IPS-15b (cell line): ENCODE results near the gene ATP8B3.

Experiments
- H3K27me3 ChIP-seq: one replicate; pipeline ENCODE4 v1.6.1; 2013; ENCODE audit warnings: low read length; ENCODE audit not compliant: control insufficient read depth, insufficient read depth
- H3K36me3 ChIP-seq: one replicate; pipeline ENCODE4 v1.6.1; 2013; ENCODE audit warnings: low read length; ENCODE audit not compliant: control insufficient read depth, insufficient read depth
- H3K4me1 ChIP-seq: one replicate; pipeline ENCODE4 v1.6.1; 2013; ENCODE audit warnings: mild to moderate bottlenecking, low read length; ENCODE audit not compliant: control insufficient read depth, insufficient read depth
- H3K4me3 ChIP-seq: one replicate; pipeline ENCODE4 v1.5.1; 2013; ENCODE audit warnings: low read depth, low read length
- H3K9ac ChIP-seq: one replicate; pipeline ENCODE4 v1.6.1; 2013; ENCODE audit warnings: low read depth, mild to moderate bottlenecking, low read length
- H3K9me3 ChIP-seq: one replicate; pipeline ENCODE4 v1.6.1; 2013; ENCODE audit warnings: mild to moderate bottlenecking, low read length; ENCODE audit not compliant: control insufficient read depth, insufficient read depth

The ATP8B3 gene

DNA sequence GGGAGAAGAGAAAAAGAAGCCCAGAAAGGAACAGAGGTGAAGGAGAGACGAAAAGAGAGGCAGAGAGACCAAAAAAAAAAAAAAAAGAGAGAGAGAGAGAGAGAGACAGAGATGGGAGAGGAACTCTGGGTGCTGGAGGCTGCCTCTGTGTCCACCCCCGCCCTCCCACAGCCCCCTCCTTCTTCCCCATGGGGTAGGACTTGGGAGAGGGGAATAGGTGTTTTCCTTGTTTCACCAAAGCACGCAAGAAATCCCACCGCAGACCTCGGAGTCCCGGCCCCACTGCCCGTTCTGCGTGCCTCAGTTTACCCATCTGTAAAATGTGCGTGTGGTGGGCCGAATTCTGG is 53.9 kb downstream of the ATP8B3 start:
- H3K4me3 ChIP-seq, result no peak overlapping the region
- H3K27me3 ChIP-seq, result peaks cover 88% of the 10 kb centered on the region
- no peaks in the 10 kb centered on the region for H3K9me3 ChIP-seq
- no peaks in the 10 kb centered on the region for H3K36me3 ChIP-seq
- no peaks in the 10 kb centered on the region for H3K4me1 ChIP-seq
- no peak overlapping the region for H3K9ac ChIP-seq

DNA sequence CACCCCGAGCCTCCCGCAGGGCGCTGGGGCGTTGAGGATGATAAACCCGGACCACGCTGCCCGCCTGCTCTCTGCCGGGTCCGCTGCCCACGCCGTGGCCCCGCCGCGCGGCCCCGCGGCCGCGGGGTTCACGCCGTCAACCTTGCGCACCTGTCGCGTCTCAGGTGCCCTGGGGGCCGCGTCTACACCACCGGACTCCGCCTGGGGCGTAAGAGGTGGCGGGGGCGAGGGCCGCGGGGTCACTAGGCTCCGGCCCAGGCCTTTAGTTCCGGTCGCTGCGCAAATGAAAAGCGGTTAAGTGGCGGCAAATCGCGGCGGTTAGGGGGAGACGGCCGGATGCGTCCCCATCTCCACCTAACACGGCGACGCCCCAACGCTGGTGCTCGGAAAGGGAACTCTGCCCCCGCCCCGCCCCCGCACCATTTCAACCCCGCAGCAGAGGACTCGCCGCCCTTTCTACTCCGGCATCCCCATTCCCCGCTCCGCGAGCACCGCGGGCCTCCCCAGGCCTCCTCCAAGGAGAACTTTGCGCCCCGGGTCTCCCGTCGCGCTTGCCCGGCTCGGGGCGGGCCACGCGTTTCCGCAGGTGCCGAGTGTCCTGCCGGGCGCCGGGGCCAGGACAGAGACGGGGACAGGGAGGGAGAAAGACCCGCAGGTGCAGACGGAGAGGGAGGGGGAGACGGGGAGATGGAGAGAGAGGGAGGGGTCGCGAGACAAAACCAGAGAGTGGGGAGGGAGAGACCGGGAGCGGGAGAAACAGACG is 54.4 kb downstream of the ATP8B3 start:
- Histone ChIP-seq H3K9ac (no peak overlapping the region), H3K4me3 (peak overlapping the region; percentile 16), H3K27me3 (peaks cover 88% of the 10 kb centered on the region), H3K4me1 (no peaks in the 10 kb centered on the region), H3K36me3 (no peaks in the 10 kb centered on the region), H3K9me3 (no peaks in the 10 kb centered on the region)

DNA sequence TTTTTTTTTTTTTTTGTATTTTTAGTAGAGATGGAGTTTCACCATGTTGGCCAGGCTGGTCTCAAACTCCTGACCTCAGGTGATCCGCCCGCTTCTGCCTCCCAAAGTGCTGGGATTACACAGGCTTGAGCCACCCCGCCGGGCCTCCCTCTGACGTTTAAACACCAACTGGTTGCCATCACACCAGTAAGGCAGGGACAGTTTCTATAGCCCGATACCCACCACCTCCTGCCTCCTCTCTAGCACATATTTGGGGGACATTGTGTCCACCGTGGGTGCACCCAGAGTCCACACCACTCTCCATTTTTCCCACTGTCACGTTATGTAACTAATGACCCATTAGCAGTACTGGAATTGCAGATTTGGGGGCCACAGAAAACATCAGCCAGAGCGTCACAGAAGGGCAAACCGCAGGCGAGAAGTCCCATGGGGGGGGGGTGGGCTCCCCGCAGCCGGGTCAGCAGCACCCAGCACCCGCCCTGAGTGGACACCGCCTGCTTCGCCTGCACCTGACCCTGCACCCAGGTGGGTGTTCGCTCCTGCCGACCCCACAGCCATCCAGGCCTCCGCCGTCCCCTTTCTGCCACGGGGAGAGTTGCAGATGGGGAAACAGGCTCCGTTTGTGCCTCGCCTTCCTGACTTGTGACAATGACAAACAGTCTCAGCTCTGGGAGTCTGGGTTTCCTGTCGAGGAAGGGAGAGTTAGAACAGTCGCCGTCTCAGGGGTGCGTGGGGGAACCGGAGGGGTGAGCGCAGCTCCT is 55.2 kb downstream of the ATP8B3 start:
- Histone ChIP-seq H3K9me3 (no peaks in the 10 kb centered on the region), H3K36me3 (no peaks in the 10 kb centered on the region), H3K9ac (no peak overlapping the region), H3K4me1 (no peaks in the 10 kb centered on the region), H3K4me3 (peak overlapping the region; percentile 16), H3K27me3 (peaks cover 88% of the 10 kb centered on the region)

DNA sequence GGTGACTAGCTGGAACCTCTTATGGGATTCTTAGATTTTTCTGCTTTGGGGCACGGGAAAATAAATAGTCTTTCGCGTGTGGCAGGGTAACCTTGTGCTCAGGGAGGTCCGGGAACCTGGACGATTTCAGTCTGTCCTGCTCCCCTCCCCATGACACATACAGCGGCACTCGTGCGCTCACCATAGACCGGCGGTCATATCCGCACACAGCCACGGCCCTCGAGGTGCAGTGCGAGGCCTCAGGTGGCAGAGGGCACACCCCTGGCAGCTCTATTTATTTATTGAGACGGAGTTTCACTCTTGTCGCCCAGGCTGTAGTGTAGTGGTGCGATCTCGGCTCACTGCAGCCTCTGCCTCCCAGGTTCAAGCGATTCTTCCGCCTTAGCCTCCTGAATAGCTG is 55.8 kb downstream of the ATP8B3 start:
- no peak overlapping the region for H3K9ac ChIP-seq
- H3K36me3 ChIP-seq, result no peaks in the 10 kb centered on the region
- H3K9me3 ChIP-seq, result no peaks in the 10 kb centered on the region
- H3K4me3 ChIP-seq, result peak overlapping the region; percentile 18
- peaks cover 88% of the 10 kb centered on the region for H3K27me3 ChIP-seq
- H3K4me1 ChIP-seq, result no peaks in the 10 kb centered on the region

DNA sequence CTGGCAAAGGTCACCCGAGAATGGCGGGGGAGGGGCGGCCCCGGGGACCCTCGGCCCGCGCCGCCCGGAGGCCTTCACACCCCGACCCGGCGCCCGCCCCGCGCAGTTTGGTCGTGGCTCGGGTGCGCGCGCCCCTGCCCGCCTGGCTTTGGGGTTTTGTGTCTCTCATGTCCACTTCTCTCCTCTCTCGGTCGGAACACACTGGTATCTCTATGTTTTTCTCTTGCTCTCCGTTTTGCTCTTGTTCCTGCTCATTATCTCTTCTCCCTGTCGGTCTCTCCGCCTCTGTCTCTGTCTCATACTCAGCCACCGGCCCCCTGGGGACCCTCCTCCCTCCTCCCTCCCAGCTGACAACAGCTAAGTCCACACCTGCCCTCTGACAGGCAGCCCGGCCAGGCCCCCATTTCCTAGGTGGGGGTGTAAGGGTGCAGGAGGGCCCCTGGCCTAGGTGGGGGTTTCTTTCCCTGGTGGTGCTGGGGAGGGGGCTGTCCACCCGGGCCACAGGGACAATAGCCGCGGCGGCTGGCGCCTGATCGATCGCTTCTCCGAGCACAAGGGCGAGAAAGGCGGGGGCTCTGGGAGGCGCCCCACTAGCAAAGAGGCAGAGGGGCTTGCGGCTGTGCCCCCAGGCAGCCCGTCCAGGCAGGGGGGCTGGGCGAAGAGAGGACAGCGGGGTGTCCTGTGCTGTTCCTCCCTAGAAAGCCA is 56.5 kb downstream of the ATP8B3 start:
- Histone ChIP-seq H3K4me1 (no peaks in the 10 kb centered on the region), H3K27me3 (peaks cover 88% of the 10 kb centered on the region), H3K9ac (no peak overlapping the region)

DNA sequence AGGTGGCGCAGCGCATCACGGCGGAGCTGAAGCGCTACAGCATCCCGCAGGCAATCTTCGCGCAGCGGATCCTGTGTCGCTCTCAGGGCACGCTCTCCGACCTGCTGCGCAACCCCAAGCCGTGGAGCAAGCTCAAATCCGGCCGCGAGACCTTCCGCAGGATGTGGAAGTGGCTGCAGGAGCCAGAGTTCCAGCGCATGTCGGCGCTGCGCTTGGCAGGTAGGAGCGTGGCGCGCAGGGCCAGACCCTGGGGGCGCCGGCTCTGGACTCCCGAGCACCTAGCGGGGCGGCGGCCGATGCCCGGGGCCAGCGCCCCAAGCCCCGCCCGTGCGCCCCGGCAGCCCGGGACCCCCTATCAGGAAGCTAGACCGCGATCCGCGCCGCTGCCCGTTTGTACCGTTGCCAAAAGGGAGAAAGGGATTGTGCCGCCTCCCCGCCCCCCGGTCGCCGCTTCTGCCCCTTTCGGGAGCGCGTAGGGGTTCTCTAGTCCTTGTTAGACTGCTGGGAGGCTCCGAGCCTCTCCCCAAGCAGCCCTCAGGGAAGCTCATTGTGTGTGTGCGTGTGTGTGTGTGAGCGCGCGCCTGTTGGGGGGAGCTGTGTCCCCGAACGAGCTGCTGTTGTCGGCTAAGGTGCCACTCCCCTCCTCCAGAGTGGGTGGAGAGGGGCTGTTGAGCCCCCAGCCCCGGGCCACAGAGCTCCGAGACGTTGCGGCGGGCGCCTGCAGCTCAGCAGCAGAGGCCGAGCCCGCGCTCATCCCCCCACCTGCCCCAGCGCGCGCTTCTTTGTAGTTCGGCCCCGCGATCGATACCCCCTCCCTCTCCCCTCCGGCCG is 57.2 kb downstream of the ATP8B3 start:
- no peak overlapping the region for H3K9ac ChIP-seq
- peak overlapping the region; percentile 32 for H3K4me3 ChIP-seq
- peaks cover 88% of the 10 kb centered on the region for H3K27me3 ChIP-seq
- no peaks in the 10 kb centered on the region for H3K36me3 ChIP-seq
- H3K4me1 ChIP-seq, result no peaks in the 10 kb centered on the region
- no peaks in the 10 kb centered on the region for H3K9me3 ChIP-seq

More for the DNA sequence above, 56.5 kb downstream of the ATP8B3 start:
- Histone ChIP-seq H3K4me3 (peak overlapping the region; percentile 18), H3K36me3 (no peaks in the 10 kb centered on the region), H3K9me3 (no peaks in the 10 kb centered on the region)

DNA sequence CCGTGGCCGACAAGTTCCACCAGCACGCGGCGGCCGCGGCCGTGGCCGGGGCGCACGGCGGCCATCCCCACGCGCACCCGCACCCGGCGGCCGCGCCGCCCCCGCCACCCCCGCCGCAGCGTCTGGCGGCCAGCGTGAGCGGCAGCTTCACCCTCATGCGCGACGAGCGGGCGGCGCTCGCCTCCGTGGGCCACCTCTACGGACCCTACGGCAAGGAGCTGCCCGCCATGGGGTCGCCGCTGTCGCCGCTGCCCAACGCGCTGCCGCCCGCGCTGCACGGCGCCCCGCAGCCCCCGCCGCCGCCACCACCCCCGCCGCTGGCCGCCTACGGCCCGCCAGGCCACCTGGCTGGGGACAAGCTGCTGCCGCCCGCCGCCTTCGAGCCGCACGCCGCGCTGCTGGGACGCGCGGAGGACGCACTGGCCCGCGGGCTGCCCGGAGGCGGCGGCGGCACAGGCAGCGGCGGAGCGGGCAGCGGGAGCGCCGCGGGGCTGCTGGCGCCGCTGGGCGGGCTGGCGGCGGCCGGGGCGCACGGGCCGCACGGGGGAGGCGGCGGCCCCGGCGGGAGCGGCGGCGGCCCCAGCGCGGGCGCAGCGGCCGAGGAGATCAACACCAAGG is 57.9 kb downstream of the ATP8B3 start:
- Histone ChIP-seq H3K4me3 (peak overlapping the region; percentile 32), H3K9me3 (no peaks in the 10 kb centered on the region), H3K27me3 (peaks cover 88% of the 10 kb centered on the region), H3K4me1 (no peaks in the 10 kb centered on the region), H3K9ac (no peak overlapping the region), H3K36me3 (no peaks in the 10 kb centered on the region)

DNA sequence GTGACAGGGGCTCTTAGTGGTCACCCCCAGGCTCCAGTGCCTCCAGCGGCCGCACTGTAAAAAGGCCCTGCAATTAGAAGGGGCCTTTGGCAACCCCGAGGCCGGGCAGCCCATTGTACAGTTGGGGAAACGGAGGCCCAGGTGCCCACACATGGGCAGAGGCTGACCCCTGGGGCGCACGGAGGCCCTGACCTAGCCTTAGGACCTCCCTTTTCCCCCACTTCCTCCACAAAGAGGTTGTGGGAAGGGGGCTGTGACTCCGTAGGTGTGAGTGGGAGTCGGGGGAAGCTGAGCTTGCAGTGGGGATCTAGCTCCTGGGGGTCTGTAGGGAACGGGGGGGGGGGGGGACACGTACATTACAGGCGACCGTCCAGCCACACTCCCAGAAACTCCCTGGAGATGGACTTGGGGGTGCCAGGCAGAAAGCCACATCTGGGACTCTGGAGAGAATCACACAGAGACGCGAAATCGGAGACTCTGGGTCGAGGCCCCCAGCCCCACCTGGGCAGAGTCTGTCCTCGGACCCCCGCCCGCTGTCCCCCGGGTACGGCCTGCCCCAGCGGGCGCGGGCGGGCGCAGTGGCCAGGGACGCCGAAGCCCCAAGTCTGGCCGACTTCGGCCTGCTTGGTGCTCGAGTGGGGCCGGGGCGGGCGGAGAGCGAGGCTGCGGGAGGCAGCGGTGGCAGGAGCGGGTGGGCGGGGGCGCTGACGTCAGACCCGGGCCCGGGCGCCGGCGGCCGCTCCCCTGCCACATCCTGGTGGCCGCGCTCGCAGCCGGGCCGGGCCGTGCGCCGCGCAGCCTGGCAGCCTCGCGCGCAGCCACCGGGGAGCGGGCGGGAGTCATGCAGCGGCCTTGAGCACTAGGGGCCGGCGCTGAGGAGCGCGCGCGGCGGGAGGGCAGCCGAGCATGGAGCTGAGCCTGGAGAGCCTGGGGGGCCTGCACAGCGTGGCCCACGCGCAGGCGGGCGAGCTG is 59.0 kb downstream of the ATP8B3 start, which contains the start of gene ONECUT3:
Gene ONECUT3 (plus strand): TSS at position 750 of the 972 bp plus-strand sequence. CDS start 157 bp downstream, at position 907.
- peaks cover 88% of the 10 kb centered on the region for H3K27me3 ChIP-seq

DNA sequence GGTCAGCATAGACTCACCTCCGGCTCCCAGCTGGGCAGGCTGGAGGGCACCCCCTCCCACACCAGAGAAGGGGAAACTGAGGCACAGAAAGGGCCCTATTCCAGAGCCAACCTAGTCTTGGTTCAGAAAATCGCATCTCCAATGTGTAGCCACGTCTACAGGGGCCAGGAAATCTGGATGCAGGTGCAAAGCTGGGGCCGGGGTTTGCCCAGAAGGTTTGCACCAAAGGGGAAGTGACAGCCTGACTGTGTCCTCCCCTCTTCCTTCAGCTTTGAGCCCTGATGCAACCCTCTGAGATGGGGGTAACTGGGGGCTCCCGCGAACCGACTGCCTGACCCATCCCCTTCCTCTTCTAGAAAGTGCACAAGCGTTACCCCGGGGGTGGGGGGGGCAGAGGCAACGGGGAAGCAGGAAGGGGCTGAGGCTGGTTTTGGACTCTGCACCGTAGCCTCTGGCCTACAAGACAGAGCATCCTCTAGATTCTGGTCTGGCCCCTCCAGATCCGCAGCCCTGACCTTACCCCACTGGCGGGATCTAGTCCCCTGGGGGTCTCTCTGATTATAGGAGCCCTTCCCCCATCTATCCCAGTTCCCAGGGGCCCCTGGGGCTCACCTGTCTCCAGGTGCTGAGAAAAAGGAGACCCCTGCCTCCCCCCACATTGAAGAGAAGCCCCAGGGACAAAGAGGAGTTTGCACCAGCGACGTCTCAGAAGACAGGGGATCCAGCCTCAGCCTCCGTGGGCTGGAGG is 59.9 kb downstream of the ATP8B3 start:
- Histone ChIP-seq H3K27me3 (peaks cover 86% of the 10 kb centered on the region), H3K9me3 (no peaks in the 10 kb centered on the region), H3K9ac (no peak overlapping the region), H3K4me3 (peak overlapping the region; percentile 18), H3K4me1 (peaks cover 2% of the 10 kb centered on the region), H3K36me3 (no peaks in the 10 kb centered on the region)

More for the DNA sequence above, 59.0 kb downstream of the ATP8B3 start, which contains the start of gene ONECUT3:
- Histone ChIP-seq H3K36me3 (no peaks in the 10 kb centered on the region), H3K4me1 (no peaks in the 10 kb centered on the region), H3K9me3 (no peaks in the 10 kb centered on the region), H3K9ac (no peak within 1 kb of the TSS), H3K4me3 (peak within 1 kb of the TSS; percentile 18)
